ENCODE measurements around the gene OGFOD2. TPM values are rescaled to one million over a fixed set of nuclear protein-coding genes. Genes with fewer than 3 reads are reported as not detected.

The OGFOD2 gene
- total and polyA plus RNA-seq, 10 donors, result 9.5 to 32.3 (median 20.5) TPM

- no peak overlapping the region for H3K4me3 ChIP-seq
- no peaks in the 10 kb centered on the region for H3K9me3 ChIP-seq
- intact Hi-C loops (cut with DNase I; ENCODE audit: low total_unique reads), result no loop called here
- no peak for DNase-seq
- no peak overlapping the region for H3K27ac ChIP-seq
- 91 to 97% (median 94%) methylated on average over 8 of the region's 8 CpGs for WGBS, 5 donors
- H3K27me3 ChIP-seq (replicated peaks in 1 of 7), result no peaks in the 10 kb centered on the region
- H3K36me3 ChIP-seq, result no peaks in the 10 kb centered on the region
- no peak for TF ChIP-seq CTCF (IDR thresholded peaks at IDR 0.05 in 8 of 11, conservative IDR thresholded peaks at IDR 0.05 in 3 of 11)
- TF ChIP-seq POLR2A (IDR thresholded peaks at IDR 0.05), result no peak
- TF ChIP-seq POLR2AphosphoS5 (IDR thresholded peaks at IDR 0.05), result no peak
- peaks cover 3 to 45% (median 22%) of the 10 kb centered on the region in 6 donors for H3K4me1 ChIP-seq
Measured at GRCh38 chr12:122949405-122949804, 25.6 kb upstream of the OGFOD2 start.

GRCh38 chr12:122949816-122950675, 25.0 kb upstream of the OGFOD2 start:
- TF ChIP-seq CTCF (IDR thresholded peaks at IDR 0.05 in 8 of 11, conservative IDR thresholded peaks at IDR 0.05 in 3 of 11) (no peak), POLR2A (IDR thresholded peaks at IDR 0.05) (no peak), POLR2AphosphoS5 (IDR thresholded peaks at IDR 0.05) (no peak)
- 83 to 94% (median 90%) methylated on average over 16 to 27 of the region's 27 CpGs for WGBS, 5 donors
- H3K4me1 ChIP-seq, result peaks cover 3 to 45% (median 22%) of the 10 kb centered on the region in 6 donors
- no peaks in the 10 kb centered on the region for H3K27me3 ChIP-seq (replicated peaks in 1 of 7)
- H3K27ac ChIP-seq, result no peak overlapping the region
- DNase-seq, result no peak
- intact Hi-C loops (cut with DNase I; ENCODE audit: low total_unique reads), result no loop called here
- no peak overlapping the region for H3K4me3 ChIP-seq
- no peaks in the 10 kb centered on the region for H3K36me3 ChIP-seq
- H3K9me3 ChIP-seq, result no peaks in the 10 kb centered on the region

- DNase-seq, result no peak
- no peaks in the 10 kb centered on the region for H3K9me3 ChIP-seq
- 86 to 92% (median 88%) methylated on average over 9 of the region's 9 CpGs for WGBS, 5 donors
- no peaks in the 10 kb centered on the region for H3K36me3 ChIP-seq
- no peaks in the 10 kb centered on the region for H3K27me3 ChIP-seq (replicated peaks in 1 of 7)
- H3K27ac ChIP-seq, result no peak overlapping the region
- H3K4me3 ChIP-seq, result no peak overlapping the region
- intact Hi-C loops (cut with DNase I; ENCODE audit: low total_unique reads), result no loop called here
- no peak for TF ChIP-seq POLR2AphosphoS5 (IDR thresholded peaks at IDR 0.05)
- TF ChIP-seq CTCF (IDR thresholded peaks at IDR 0.05 in 8 of 11, conservative IDR thresholded peaks at IDR 0.05 in 3 of 11), result no peak
- no peak for TF ChIP-seq POLR2A (IDR thresholded peaks at IDR 0.05)
- H3K4me1 ChIP-seq, result peaks cover 3 to 40% (median 20%) of the 10 kb centered on the region in 6 donors
Measured at GRCh38 chr12:122951406-122951805, 23.6 kb upstream of the OGFOD2 start.

Measured in spleen (tissue), 11 donors.